Measurements from ENCODE around the gene AEBP1.

GRCh38 chr7:44057849-44058758 is 46.0 kb upstream of the AEBP1 start:
- TF ChIP-seq CTCF (conservative IDR thresholded peaks at IDR 0.05; ENCODE audit: low read depth, low read length) (no peak), CHD1 (IDR thresholded peaks at IDR 0.05; ENCODE audit: low read depth, low read length) (no peak), MXI1 (IDR thresholded peaks at IDR 0.05; ENCODE audit: borderline replicate concordance, low read depth, low read length) (no peak), POLR2A (IDR thresholded peaks at IDR 0.05; ENCODE audit: low read depth, low read length) (no peak), RFX5 (IDR thresholded peaks at IDR 0.05; ENCODE audit: low read depth, low read length) (no peak), FOS (IDR thresholded peaks at IDR 0.05; ENCODE audit: low read depth, low read length) (no peak)
